ENCODE measurements around the gene AMZ1.

Gene AMZ1

GRCh38 chr7:2687881-2688318 is at the start of gene AMZ1:
AMZ1 (plus strand) TSS chr7:2688202; CDS start chr7:2700452, 12,250 bp downstream.
- DNase-seq (ENCODE audit: low spot score), result no peak

- no peak for DNase-seq (ENCODE audit: low spot score)
Measured at GRCh38 chr7:2638224-2638991, 49.6 kb upstream of the AMZ1 start.

GRCh38 chr7:2639181-2639681 is 48.8 kb upstream of the AMZ1 start:
- no peak for DNase-seq (ENCODE audit: low spot score)

GRCh38 chr7:2639695-2640481 is 48.1 kb upstream of the AMZ1 start:
- DNase-seq (ENCODE audit: low spot score), result no peak

- no peak for DNase-seq (ENCODE audit: low spot score)
Measured at GRCh38 chr7:2640482-2640830, 47.5 kb upstream of the AMZ1 start.

GRCh38 chr7:2640846-2641316 is 47.1 kb upstream of the AMZ1 start:
- DNase-seq (ENCODE audit: low spot score), result no peak

- DNase-seq (ENCODE audit: low spot score), result no peak
Measured at GRCh38 chr7:2641406-2642393, 46.3 kb upstream of the AMZ1 start.

GRCh38 chr7:2643386-2644219 is 44.4 kb upstream of the AMZ1 start:
- DNase-seq (ENCODE audit: low spot score), result no peak

- DNase-seq (ENCODE audit: low spot score), result no peak
Measured at GRCh38 chr7:2644220-2644561, 43.8 kb upstream of the AMZ1 start.

GRCh38 chr7:2644562-2645273 is 43.3 kb upstream of the AMZ1 start:
- peak; percentile 63 for DNase-seq (ENCODE audit: low spot score)

GRCh38 chr7:2645274-2645868 is 42.6 kb upstream of the AMZ1 start:
- no peak for DNase-seq (ENCODE audit: low spot score)

GRCh38 chr7:2646336-2646679 is 41.7 kb upstream of the AMZ1 start:
- DNase-seq (ENCODE audit: low spot score), result no peak

GRCh38 chr7:2646680-2647571 is 41.1 kb upstream of the AMZ1 start:
- no peak for DNase-seq (ENCODE audit: low spot score)

GRCh38 chr7:2647594-2648172 is 40.3 kb upstream of the AMZ1 start:
- no peak for DNase-seq (ENCODE audit: low spot score)

GRCh38 chr7:2649139-2649838 is 38.7 kb upstream of the AMZ1 start:
- DNase-seq (ENCODE audit: low spot score), result no peak

GRCh38 chr7:2649991-2650390 is 38.0 kb upstream of the AMZ1 start:
- DNase-seq (ENCODE audit: low spot score), result no peak

GRCh38 chr7:2650451-2650850 is 37.6 kb upstream of the AMZ1 start:
- no peak for DNase-seq (ENCODE audit: low spot score)

- DNase-seq (ENCODE audit: low spot score), result no peak
Measured at GRCh38 chr7:2651336-2651735, 36.7 kb upstream of the AMZ1 start.
